ENCODE data around the gene MYO1E.

MYO1E gene

DNA sequence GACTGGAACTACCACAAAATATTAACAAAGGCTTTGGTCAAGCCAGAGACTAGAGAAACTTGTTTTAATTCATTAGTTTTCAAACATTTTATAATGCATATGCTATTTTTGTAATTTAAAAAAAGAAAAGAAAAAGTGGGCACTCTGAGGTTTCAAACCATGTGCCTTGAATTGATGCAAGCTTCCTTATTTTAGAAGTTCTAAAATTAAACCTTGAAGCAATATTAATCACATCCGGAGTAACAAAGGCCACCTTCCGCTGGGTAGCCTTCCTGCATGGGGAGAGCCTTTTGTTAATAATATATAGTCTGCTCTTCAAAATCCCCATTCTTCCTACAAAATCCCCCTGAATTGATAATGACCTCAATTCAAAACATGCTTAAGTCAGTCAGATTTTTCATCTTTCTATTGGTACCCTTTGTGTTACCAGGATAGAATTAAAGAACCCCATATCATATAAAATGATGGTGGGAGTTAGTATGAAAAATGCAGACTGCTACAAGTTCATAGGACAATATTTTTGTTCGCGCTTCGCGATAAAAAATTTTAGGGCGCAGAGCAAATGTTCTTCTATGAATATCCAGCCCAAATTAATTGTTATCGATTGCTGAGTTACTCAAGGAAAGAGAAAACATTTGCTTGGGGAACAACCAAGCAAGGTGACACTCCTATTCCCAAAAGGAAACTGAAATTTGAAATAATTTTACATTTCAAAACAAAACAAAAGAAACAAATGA lies 135.4 kb downstream of the MYO1E start:
- no peak for DNase-seq (ENCODE audit: low read depth in 2 of 2, low spot score in 1 of 2)

DNA sequence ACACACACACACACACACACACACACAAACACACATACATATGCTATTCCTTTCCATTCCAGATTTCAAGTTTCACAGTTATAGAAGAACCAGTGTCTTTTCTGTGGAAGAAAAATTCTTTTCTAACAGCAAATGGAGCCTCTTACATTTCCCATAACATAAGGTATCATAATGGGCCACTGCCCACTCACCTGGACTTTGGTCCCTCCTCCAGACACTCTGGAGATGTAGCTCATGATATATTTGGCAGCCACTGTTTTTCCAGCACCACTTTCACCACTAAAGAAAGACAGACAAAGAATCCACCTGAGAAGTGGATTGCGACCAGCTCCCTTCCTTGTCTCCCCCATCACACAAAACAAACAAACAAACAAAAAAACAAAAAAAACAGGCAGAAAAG lies 136.3 kb downstream of the MYO1E start:
- no peak for DNase-seq (ENCODE audit: low read depth in 2 of 2, low spot score in 1 of 2)

DNA sequence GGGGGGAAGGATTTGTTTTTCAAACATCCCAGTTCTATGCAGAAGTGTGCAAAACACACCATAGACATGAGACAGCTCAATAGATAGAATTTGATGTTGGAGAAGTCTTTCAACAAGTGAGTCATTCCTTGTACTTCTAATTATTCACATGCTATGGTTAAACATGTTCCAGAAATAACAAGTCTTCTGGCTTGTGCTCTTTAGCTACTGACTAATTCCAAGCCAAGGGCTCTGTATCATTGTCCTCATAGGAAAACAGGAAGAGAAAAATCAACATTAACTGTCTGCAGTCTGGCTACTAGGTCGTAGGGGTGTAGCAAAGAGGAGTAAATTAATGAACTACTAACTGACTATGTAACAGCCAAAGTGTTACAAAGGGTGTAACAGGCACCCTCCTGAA lies 140.2 kb downstream of the MYO1E start:
- no peak for DNase-seq (ENCODE audit: low read depth in 2 of 2, low spot score in 1 of 2)

DNA sequence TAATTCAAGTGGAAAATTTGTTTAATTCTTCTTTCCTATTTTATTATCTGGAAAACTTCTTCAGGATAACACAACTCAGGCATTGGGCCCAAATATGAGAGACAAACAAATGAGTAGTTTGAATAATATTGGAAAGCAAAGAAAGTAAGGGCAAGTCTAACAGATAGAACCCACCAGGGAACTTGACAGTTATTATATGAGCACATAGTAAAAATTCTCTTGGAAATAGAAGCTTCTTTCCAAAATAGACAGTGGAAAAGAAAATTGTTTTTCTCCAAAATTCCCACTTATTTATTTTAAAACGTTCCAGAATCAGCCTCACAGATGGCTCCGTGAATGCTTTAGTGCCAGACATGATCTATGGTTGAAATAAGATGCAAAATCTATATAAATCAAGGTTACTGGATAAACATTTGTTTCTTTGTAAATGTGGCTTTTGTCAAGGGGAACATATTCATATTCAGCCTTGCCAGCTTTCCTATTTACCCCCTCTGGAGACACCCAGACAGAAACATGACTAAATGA lies 142.1 kb downstream of the MYO1E start:
- no peak for DNase-seq (ENCODE audit: low read depth in 2 of 2, low spot score in 1 of 2)

DNA sequence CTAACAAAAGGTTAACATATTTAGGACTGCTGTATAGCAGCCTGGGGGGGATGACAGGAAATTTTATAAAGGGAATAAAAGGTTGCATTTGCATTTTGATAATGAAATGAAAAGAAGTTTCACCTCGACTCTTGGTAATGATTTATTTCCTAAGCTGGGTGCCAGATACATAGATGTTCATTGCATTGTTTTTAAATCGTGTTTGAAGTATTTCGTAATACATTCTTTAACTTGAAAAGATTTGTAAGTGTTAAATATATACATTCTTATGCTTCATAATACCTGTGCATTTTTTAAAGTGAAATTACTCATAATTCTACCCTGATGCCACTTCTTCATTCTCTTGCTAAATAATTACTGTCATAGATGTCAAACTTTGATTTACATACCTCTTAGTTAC lies 143.2 kb downstream of the MYO1E start:
- DNase-seq (ENCODE audit: low read depth in 2 of 2, low spot score in 1 of 2) = no peak

DNA sequence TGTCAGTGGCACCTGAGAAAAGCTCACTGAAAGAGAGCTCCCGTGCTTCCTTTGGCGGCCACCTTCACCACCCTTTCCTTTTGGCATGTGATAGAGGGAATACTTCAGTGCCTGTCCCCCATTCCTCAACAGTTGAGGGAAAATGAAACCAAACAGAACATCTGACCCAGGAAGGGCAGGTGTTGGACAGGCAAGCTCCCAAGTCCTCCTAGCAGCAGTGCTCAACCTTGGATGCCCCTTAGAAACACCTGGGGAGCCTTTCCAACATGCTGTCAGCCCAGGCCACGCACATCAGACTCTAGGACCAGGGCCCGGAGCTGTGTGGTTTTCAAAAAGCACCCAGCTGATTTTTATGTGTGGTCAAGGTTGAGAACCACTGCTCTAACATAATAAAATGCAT lies 143.7 kb downstream of the MYO1E start:
- no peak for DNase-seq (ENCODE audit: low read depth in 2 of 2, low spot score in 1 of 2)

DNA sequence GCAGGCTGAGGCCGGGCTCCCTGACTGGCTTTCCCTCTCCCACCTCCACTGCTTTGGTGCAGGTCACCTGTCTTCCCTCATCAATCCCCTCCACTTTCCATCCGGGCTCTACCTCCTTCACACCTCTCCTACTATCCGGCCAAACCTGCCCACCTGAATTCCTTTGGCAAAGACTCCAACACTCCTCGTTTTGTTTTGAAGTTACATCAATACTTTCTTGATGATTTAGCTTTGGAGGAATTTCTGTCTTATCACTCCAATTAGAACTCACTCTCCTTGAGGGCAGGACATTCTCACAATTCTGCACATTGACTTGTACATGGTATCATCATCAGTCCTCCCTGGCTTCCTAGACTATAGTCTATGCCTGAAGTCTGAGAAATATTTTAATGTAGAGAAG lies 145.7 kb downstream of the MYO1E start:
- DNase-seq (ENCODE audit: low read depth in 2 of 2, low spot score in 1 of 2) = no peak

DNA sequence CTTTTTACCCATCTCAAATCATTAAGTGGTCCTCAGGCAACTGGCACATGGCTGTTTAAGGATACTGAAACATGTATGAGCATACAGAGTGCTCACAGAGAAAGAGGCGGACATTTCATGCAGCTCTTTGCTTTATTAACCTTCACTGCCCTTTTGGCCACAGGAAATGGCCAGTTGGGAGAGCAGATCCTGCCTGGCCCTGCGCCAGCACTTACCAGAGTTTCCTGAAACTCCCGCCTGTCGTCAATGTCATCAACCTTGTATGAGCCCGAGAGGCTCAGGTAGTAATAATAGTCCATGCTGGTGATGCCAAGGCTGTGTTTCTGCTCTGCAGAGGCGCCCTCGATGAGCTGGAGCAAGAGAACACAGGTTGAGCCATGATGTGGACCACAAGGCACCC lies 148.2 kb downstream of the MYO1E start:
- DNase-seq (ENCODE audit: low read depth in 2 of 2, low spot score in 1 of 2) = no peak

DNA sequence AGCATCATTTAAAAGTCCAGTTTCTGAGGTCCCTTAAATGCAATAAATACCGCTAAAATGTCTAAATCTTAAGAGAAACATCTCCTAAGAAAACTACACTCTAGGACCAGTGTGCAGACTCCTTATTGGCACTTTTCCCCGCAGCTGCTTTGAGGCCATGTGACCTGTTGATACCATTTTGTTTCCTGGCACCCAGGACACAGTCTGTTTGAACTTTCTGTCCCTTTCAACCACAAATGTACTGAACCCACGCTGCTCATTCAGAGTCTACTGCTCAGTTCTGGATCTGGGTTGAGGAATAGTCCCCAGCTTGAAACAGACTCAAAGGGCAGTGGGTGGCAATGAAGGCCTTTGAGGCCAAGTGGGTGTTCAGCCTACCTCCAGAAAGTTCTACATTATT lies 148.9 kb downstream of the MYO1E start:
- DNase-seq (ENCODE audit: low read depth in 2 of 2, low spot score in 1 of 2) = no peak

DNA sequence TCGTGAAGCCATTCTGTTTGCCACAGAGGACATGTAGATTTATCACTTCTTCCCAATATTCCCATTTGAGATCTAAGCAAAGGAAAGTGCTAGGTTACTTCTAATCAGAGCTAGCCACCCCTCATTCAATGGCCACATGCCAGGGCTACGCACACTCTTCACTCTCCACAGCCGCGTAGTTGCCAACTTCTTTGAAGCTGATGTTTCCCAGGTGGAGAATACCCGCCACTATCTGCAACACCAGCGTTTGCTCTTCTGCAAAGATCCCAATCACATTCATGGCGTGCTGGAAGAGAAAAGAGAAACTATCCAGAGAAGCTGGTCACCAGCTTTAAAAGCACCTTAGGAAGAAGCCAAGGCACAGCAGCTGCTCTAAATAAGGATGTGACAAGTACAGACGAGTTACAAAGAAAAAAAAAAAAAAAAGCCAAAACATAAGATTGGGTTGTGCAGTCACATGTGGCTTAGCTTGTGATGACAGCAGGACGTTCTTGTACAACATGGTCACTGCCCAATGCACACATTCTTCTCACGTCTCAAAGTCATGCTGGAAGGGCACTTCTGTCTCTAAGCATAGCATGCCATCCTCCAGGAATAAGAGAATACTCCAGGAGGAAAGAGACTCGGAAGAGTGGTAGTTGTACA lies 149.6 kb downstream of the MYO1E start:
- DNase-seq (ENCODE audit: low read depth in 2 of 2, low spot score in 1 of 2) = no peak

DNA sequence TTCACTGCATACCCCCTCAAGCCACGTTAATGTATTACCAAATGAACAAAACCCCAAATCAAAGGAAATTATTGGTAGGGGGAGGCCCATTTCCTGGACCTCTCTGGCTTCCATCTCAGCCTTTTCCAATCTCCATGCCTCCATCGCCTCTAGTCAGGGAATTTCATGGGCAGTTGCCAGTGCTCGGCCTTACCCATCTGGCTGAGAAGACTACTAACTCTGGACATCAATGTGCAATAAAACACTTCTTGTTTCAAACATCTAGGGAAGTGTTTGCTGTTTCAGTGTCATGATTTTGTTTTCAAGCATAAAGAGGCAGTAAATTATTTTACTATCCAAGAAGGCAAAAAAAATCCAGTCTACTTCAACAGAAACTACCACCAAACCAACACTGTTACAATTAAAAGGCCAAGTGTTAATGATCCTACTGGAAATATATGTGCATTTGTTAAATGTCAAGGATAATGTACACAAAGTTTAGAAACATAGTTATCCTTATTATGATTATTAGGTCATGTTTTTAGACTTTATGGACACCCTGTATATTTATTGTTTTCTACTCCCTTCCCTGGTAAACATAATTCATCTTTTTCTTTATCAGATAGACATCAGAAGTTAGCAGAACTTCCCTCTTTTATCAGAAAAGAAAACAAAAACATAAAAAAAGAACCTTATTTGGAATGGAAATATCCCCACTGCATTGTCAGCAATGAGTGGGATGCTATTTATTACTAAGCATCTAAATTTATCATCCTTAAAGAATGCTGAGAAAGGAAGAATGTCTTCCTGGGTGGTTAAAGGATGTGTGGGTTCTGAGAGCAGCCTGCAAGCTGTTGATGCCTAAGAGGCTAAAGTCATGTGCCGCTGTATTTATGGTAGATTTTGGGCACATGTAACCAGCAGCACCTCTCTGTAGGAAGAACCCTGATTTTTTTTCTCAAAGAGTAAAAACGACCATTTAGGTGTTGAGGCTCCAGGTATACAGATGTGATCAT lies 150.9 kb downstream of the MYO1E start:
- DNase-seq (ENCODE audit: low read depth in 2 of 2, low spot score in 1 of 2) = no peak

DNA sequence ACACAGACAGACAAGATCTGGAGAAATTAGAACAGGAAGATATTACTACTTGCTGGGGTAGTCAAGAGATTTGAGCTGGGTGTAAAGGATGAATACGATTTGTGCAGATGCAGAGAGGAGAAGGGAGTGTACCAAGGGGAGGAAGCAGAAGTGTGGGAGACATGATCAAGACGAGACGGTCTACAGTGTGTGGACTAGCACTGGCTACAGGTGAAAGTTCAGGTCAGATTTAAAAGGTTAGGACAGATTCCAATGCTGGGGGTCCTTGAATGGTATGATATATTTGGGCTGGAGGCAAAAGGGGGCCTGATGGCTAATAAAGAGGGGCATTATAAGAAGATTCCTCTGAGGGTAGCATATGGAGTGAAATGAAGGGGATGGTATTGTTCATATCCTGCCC lies 154.0 kb downstream of the MYO1E start:
- no peak for DNase-seq (ENCODE audit: low read depth in 2 of 2, low spot score in 1 of 2)

DNA sequence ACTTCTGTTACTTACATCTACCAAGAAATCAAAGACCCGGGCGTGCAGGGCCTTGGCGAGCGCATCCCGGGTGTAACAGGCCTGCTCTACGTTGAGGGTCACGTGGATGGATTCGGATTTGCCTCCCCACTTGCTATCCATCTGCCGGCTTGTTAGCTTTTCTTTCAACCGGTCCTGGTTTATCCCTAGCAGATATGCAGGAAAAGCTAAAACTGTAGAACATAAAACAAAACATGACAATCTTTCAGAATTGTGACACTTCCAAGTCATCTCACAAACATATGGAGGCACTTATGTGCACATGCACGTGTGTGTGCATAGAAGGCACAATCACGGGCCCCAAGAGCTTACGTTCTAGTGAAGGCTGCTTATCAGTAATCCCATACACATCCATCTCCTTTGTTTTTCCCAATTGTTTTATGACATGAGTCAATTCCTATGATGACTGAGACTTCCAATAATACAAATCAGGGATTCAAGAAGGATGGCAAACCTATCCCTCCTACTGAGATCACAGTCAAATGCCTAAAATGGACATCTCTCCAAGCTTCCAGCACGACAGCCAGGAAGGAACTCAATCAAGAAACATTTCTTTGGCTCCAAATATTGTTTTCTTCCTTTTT lies 154.7 kb downstream of the MYO1E start:
- no peak for DNase-seq (ENCODE audit: low read depth in 2 of 2, low spot score in 1 of 2)

DNA sequence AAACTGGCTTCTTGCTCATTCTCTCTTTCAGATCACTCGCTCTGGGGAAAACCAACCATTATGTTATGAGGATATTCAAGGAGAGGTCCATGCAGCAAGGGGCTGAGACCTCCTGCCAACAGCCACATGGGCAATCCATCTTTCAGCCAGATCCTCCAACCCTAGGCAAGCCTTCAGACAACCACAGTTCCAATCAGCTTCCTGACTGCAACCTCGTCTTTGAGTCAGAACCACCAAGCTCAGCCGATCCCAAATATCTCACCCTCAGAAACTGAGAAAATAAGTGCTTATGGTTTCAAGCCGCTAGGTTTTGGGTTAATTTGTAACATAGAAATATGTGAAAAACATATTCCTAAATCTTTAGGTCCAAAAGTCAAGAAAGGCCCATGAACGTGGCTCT lies 155.8 kb downstream of the MYO1E start:
- no peak for DNase-seq (ENCODE audit: low read depth in 2 of 2, low spot score in 1 of 2)

DNA sequence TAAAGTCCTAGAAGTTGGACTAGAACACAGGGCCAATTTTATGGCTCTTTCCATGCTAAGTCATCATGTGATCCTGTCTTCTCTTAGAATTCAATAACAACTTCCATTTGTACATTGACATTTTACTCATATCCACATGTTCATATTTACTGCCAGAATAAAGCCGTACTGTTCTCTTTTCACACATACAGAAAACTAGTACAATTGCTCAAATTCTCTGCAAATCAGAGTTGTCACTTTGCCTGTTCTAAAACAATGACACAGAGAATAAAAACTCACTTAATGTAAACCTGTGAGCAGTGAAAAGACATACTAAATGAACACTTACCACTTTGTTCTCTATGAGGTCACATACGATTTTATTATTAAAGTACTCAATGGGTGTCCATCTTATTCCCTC lies 162.5 kb downstream of the MYO1E start:
- DNase-seq (ENCODE audit: low read depth in 2 of 2, low spot score in 1 of 2) = no peak

DNA sequence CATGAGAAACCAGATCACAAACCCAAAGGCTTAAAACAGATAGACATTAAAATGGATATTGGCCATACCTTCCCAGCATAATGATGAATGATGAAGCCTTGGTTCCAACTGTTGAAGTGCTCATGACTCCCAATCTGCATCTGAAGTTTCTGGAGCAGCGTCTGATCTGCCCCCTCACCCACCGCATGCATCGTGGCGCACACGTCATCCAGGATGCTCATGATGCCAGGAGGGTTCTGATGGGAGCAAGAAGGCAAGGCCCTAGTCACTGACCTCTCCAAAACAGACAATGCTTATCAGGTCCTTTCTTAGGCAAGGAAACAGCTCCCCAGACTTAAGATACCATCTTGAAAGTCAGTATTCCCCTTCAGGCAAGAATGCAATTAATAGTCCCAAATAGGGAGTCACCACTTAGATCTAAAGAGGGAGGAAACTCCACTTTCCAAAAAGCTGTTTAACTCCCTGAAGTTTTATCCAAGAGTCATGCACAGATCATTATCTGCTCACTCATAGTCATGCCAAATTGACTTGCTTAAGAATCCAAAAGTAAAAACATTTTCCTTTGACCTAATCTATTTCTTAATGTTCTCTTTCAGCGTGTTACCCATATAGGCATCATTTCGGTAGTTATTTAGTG lies 163.9 kb downstream of the MYO1E start:
- DNase-seq (ENCODE audit: low read depth in 2 of 2, low spot score in 1 of 2) = no peak

DNA sequence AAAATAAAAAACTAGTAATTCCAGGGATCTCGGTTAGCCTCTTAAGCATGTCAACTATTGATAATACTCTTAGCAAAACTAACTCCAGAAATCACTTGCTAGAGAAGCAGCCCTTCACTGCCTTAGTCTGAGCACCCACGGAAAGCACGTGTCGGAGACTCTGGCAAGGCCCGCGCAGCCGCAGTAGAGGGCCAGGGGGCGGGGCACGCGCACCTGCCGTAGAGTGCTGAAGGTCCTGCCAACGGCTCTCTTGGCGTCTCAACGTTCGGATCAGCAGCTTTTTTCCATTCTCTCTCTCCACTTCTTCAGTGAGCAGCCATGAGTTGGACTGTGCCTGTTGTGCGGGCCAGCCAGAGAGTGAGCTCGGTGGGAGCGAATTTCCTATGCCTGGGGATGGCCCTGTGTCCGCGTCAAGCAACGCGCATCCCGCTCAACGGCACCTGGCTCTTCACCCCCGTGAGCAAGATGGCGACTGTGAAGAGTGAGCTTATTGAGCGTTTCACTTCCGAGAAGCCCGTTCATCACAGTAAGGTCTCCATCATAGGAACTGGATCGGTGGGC lies 166.0 kb downstream of the MYO1E start, which contains the start of gene LDHAL6B:
Gene LDHAL6B, plus strand, starts transcription at position 221 of the 561 bp plus-strand sequence. Its CDS starts 98 bp downstream, at position 319.
- no peak for DNase-seq (ENCODE audit: low read depth in 2 of 2, low spot score in 1 of 2)

DNA sequence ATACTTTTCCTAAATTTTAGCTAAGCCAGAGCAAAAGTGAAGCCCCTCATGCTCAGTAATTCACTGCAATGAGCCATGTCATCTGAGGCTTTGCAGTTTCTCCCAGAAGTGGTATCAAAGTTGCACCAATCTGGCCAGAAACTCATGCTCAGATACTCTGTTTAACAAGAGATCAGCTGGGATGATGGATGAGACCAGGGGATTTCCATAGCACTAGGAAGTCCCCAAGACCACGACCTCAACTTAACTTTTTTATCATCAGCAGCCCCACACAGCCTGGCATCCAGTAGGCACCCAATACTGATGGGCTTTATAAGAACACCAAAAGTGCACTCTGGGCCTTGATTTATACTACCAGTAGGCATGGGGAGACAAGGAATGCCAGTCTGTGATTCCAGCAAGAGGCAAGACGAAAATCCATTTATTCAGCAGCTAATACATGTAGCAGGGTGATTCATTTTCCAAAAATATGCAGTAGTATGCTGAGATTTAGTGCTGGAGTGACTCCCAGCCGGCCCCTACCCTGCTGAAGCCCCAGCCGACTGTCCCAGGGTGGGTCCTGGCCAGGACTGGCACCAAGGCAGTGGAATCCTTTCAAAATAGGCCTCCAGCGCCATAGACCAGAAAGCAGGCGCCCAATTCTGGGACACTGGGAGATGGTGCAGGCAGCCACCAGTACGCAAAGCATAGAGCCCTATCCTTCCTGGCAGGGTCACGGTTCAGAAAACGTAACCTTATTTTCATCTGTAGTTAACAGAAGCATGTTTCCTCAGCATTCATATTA lies 166.6 kb downstream of the MYO1E start:
- DNase-seq (ENCODE audit: low read depth in 2 of 2, low spot score in 1 of 2) = no peak

DNA sequence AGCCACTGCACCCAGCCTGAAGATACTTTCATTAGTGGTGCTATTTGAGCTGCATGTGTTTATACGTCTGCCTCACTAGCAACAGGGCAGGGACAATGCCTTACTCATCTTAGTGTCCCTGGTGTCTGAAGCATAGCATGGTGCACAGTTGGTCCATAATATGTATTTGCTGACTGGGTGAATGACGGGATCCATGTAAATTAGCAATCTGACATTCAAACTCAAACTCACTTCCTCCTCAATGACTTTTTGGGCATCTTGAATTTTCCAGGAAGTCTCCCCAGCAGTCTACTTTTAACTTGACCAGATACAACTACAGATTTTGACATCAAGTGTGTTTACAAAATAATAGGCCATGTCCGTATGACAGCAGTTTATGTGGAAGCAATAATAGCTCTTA lies 169.0 kb downstream of the MYO1E start:
- no peak for DNase-seq (ENCODE audit: low read depth in 2 of 2, low spot score in 1 of 2)
